ENCODE results near the gene DOK6. TPM values are rescaled to one million over a fixed set of nuclear protein-coding genes. Genes with fewer than 3 reads are reported as not detected.

Gene DOK6
- total and polyA plus RNA-seq, 2 experiments from 2014 or later = 0.29 to 0.42 TPM

DNA sequence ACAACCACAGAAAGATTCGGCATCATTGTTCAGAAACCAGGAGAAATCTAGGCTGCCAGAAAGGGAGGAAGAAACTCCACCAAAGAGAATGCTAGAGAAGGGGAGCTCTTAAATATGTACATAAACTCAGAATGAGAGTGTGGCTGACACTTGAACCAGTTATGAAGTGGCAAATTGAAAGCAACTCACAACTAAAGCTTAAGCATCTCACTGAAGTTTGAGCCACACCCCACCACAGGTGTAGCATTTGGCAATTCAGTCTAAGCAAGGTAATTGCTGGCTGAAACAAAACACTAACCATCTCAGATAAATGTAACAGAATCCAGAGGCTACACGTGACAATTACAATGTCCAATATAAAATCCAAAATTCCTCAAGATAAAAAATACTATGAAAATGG lies 168.4 kb downstream of the DOK6 start:
- H3K9me2 ChIP-seq (ENCODE audit: insufficient read depth) = 0 out of 2 replicates have a peak, but pooled peaks cover 4% of the 10 kb centered on the region
- Mint-ChIP-seq H3K4me1 (no peaks in the 10 kb centered on the region), H3K27ac (no peak overlapping the region), H3K4me3 (no peak overlapping the region), H3K27me3 (ENCODE audit: insufficient read depth, low read depth, poor library complexity) (peaks cover 2% of the 10 kb centered on the region), H3K36me3 (ENCODE audit: low read depth) (peaks cover 23% of the 10 kb centered on the region), H3K9me3 (peaks cover 28% of the 10 kb centered on the region)
- H2AFZ ChIP-seq = no peak overlapping the region
- no peaks in the 10 kb centered on the region for H3K4me1 ChIP-seq (ENCODE audit: insufficient read depth)
- H3K4me3 ChIP-seq = no peak overlapping the region
- 0 out of 2 replicates have a peak, but pooled peaks cover 3% of the 10 kb centered on the region for H3K36me3 ChIP-seq (ENCODE audit: insufficient read depth)
- H3K27me3 ChIP-seq (ENCODE audit: insufficient read depth) = no peaks in the 10 kb centered on the region
- no peak overlapping the region for H3K27ac ChIP-seq (ENCODE audit: low read depth)
- DNase-seq (ENCODE audit: low spot score) = no peak
- H3K79me2 ChIP-seq (replicated peaks; ENCODE audit: insufficient read depth) = no peaks in the 10 kb centered on the region
- ATAC-seq = no peak
- no peak overlapping the region for H3K4me2 ChIP-seq
- no peaks in the 10 kb centered on the region for H4K20me1 ChIP-seq (replicated peaks; ENCODE audit: insufficient read depth)
- H3F3A ChIP-seq (replicated peaks; ENCODE audit: low read depth) = no peaks in the 10 kb centered on the region
- TF ChIP-seq ZNF114 (CRISPR knock-in tag; IDR thresholded peaks at IDR 0.05) (no peak), EZH2 (IDR thresholded peaks at IDR 0.05; ENCODE audit: low read depth, unreplicated experiment) (no peak), CTCF (conservative IDR thresholded peaks at IDR 0.05; ENCODE audit: low read depth in 2 of 2) (no peak), STAT1 (IDR thresholded peaks at IDR 0.05; ENCODE audit: unreplicated experiment) (no peak), ZNF331 (CRISPR knock-in tag; IDR thresholded peaks at IDR 0.05; ENCODE audit: low read depth) (no peak), ETS1 (IDR thresholded peaks at IDR 0.05) (no peak), POLR2AphosphoS5 (IDR thresholded peaks at IDR 0.05; ENCODE audit: low read depth) (no peak), EZH2phosphoT487 (IDR thresholded peaks at IDR 0.05; ENCODE audit: unreplicated experiment) (no peak), NANOG (IDR thresholded peaks at IDR 0.05; ENCODE audit: borderline replicate concordance) (no peak), REST (IDR thresholded peaks at IDR 0.05; ENCODE audit: unreplicated experiment) (no peak), CREB1 (CRISPR knock-in tag; IDR thresholded peaks at IDR 0.05; ENCODE audit: low read depth) (no peak), JUNB (IDR thresholded peaks at IDR 0.05; ENCODE audit: unreplicated experiment) (no peak)
- TF ChIP-seq, protein P1, sequence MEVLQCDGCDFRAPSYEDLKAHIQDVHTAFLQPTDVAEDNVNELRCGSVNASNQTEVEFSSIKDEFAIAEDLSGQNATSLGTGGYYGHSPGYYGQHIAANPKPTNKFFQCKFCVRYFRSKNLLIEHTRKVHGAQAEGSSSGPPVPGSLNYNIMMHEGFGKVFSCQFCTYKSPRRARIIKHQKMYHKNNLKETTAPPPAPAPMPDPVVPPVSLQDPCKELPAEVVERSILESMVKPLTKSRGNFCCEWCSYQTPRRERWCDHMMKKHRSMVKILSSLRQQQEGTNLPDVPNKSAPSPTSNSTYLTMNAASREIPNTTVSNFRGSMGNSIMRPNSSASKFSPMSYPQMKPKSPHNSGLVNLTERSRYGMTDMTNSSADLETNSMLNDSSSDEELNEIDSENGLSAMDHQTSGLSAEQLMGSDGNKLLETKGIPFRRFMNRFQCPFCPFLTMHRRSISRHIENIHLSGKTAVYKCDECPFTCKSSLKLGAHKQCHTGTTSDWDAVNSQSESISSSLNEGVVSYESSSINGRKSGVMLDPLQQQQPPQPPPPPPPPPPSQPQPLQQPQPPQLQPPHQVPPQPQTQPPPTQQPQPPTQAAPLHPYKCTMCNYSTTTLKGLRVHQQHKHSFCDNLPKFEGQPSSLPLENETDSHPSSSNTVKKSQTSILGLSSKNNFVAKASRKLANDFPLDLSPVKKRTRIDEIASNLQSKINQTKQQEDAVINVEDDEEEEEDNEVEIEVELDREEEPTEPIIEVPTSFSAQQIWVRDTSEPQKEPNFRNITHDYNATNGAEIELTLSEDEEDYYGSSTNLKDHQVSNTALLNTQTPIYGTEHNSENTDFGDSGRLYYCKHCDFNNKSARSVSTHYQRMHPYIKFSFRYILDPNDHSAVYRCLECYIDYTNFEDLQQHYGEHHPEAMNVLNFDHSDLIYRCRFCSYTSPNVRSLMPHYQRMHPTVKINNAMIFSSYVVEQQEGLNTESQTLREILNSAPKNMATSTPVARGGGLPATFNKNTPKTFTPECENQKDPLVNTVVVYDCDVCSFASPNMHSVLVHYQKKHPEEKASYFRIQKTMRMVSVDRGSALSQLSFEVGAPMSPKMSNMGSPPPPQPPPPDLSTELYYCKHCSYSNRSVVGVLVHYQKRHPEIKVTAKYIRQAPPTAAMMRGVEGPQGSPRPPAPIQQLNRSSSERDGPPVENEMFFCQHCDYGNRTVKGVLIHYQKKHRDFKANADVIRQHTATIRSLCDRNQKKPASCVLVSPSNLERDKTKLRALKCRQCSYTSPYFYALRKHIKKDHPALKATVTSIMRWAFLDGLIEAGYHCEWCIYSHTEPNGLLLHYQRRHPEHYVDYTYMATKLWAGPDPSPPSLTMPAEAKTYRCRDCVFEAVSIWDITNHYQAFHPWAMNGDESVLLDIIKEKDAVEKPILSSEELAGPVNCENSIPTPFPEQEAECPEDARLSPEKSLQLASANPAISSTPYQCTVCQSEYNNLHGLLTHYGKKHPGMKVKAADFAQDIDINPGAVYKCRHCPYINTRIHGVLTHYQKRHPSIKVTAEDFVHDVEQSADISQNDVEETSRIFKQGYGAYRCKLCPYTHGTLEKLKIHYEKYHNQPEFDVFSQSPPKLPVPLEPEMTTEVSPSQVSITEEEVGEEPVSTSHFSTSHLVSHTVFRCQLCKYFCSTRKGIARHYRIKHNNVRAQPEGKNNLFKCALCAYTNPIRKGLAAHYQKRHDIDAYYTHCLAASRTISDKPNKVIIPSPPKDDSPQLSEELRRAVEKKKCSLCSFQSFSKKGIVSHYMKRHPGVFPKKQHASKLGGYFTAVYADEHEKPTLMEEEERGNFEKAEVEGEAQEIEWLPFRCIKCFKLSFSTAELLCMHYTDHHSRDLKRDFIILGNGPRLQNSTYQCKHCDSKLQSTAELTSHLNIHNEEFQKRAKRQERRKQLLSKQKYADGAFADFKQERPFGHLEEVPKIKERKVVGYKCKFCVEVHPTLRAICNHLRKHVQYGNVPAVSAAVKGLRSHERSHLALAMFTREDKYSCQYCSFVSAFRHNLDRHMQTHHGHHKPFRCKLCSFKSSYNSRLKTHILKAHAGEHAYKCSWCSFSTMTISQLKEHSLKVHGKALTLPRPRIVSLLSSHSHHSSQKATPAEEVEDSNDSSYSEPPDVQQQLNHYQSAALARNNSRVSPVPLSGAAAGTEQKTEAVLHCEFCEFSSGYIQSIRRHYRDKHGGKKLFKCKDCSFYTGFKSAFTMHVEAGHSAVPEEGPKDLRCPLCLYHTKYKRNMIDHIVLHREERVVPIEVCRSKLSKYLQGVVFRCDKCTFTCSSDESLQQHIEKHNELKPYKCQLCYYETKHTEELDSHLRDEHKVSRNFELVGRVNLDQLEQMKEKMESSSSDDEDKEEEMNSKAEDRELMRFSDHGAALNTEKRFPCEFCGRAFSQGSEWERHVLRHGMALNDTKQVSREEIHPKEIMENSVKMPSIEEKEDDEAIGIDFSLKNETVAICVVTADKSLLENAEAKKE (CRISPR knock-in tag; IDR thresholded peaks at IDR 0.05) = no peak
